GM06990 (cell line): ENCODE results near the gene PAMR1.

Source experiments
- DNase-seq: peaks from one replicate; pipeline ENCODE4 v3.0.0-alpha.2; 2011; ENCODE audit not compliant: insufficient read length; ENCODE audit errors: extremely low read depth
- H3K27me3 ChIP-seq: replicated peaks from 2 replicates; pipeline ENCODE4 v1.6.0; 2011; ENCODE audit warnings: low read length; ENCODE audit not compliant: control insufficient read depth, insufficient read depth
- H3K36me3 ChIP-seq: 2 replicates; pipeline ENCODE4 v1.5.1; 2011; ENCODE audit warnings: low read length; ENCODE audit not compliant: control insufficient read depth, insufficient read depth
- H3K4me3 ChIP-seq: replicated peaks from 2 replicates; pipeline ENCODE4 v1.5.1; 2011; ENCODE audit warnings: low read depth, mild to moderate bottlenecking, control low read depth, low read length
- TF ChIP-seq, protein P1 (sequence below): IDR thresholded peaks from 2 replicates; pipeline ENCODE4 v1.5.1; 2011; ENCODE audit warnings: low read length, control low read depth, mild to moderate bottlenecking, inconsistent platforms; ENCODE audit not compliant: insufficient read depth, poor library complexity, severe bottlenecking

Gene PAMR1

DNA sequence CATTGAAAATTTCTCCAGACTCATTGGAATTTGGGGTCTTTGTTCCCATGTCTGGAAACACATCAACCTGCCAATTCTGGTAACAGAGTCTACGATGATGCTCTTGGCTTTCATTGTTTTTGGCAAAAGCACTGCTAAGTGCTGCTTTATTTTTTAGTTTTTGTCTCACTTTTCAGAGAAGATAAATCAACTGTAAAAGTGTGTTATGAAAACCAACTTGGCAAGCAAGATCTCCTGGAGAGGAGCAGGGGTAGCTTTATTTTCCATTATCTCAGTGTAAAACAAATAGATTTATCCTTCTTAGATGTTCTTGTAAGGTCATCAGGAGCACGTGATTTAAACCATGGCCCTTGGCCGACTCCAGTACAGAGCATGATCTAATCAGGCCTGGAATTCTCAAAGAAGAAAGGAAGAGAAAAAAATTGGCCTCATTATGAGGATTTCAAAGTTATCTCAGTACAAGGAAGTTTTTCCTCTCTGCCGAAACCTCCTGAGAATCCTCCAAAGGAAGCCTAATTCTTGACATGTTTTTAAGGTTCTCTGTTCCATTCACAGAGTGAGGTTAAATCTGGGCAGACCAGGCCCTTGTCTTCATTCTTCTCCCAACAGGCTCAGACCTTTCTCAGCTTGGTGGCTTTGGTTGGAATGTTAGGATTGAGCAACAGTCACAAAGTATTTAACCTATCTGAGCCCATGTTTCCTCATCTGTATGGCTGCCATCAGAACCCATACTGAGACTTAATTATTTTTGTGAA is 16.4 kb upstream of the PAMR1 start:
- Histone ChIP-seq H3K27me3 (peaks cover 1% of the 10 kb centered on the region), H3K36me3 (no peaks in the 10 kb centered on the region), H3K4me3 (no peak overlapping the region)
- TF ChIP-seq, protein P1, sequence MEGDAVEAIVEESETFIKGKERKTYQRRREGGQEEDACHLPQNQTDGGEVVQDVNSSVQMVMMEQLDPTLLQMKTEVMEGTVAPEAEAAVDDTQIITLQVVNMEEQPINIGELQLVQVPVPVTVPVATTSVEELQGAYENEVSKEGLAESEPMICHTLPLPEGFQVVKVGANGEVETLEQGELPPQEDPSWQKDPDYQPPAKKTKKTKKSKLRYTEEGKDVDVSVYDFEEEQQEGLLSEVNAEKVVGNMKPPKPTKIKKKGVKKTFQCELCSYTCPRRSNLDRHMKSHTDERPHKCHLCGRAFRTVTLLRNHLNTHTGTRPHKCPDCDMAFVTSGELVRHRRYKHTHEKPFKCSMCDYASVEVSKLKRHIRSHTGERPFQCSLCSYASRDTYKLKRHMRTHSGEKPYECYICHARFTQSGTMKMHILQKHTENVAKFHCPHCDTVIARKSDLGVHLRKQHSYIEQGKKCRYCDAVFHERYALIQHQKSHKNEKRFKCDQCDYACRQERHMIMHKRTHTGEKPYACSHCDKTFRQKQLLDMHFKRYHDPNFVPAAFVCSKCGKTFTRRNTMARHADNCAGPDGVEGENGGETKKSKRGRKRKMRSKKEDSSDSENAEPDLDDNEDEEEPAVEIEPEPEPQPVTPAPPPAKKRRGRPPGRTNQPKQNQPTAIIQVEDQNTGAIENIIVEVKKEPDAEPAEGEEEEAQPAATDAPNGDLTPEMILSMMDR, result no peak
- no peak for DNase-seq

DNA sequence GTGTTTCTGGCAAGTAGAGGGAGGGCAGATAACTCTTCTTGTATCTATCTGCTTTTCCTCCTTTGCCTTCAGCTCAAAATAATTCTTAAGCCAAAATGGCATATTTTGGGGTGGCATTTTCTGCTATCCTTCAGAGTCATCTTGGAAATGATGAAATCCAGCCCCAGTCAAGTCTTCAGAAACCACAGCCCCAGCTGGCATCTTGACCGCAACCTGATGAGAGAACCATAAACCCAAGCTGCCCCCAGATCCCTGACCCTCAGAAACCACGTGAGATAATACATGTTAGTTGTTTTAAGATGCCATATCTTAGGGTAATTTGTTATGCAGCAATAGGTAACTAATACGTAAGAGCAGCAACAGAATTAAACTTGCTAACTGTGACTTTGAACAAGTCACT is 15.1 kb upstream of the PAMR1 start:
- Histone ChIP-seq H3K4me3 (no peak overlapping the region), H3K36me3 (no peaks in the 10 kb centered on the region), H3K27me3 (peaks cover 1% of the 10 kb centered on the region)
- no peak for DNase-seq
- TF ChIP-seq, protein P1, result no peak

DNA sequence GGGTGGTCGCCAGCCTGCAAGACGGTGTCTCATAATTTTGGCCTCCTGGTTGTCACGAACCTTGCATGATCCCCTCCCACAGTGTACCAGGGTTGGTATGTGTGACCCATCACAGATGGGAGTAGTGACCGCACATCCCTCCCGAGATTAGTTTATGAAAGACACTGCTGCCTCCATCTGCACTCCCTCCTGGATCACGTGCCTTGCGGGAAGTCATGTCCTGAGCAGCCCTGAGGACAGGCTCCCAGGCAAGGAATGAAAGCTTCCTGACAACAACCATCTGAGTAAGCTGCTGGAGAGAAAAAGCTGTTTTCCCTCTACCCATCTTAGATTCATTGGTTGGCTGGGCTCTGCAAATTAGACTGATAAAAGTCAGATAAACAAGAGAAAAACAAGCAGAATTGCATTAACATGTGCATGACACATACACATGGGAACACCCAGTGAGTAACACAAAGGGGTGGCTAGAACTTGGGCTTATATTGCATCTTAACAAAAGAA is 14.4 kb upstream of the PAMR1 start:
- Histone ChIP-seq H3K36me3 (no peaks in the 10 kb centered on the region), H3K27me3 (peaks cover 1% of the 10 kb centered on the region), H3K4me3 (no peak overlapping the region)
- DNase-seq, result no peak
- TF ChIP-seq, protein P1, result no peak

DNA sequence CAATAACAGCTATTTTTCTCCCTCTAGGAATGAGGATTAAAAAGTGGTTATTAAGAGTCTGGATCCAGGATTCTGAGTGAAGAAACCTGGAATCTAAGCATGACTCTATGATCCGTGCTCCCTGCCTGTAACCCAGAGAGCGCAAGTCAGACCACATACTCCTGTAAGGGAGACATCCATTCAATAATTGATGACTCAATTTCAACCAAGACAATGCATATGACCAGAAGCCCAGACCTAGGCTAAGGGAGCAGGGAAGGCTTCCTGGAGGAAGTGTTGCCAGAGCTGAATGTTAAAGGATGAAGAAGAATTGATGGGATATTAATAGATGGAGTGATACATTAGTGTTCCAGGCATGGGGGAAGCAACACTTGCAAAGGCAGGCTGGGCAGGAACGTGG is 13.8 kb upstream of the PAMR1 start:
- peaks cover 1% of the 10 kb centered on the region for H3K27me3 ChIP-seq
- no peak for DNase-seq
- no peak overlapping the region for H3K4me3 ChIP-seq
- H3K36me3 ChIP-seq, result no peaks in the 10 kb centered on the region
- TF ChIP-seq, protein P1, result no peak

DNA sequence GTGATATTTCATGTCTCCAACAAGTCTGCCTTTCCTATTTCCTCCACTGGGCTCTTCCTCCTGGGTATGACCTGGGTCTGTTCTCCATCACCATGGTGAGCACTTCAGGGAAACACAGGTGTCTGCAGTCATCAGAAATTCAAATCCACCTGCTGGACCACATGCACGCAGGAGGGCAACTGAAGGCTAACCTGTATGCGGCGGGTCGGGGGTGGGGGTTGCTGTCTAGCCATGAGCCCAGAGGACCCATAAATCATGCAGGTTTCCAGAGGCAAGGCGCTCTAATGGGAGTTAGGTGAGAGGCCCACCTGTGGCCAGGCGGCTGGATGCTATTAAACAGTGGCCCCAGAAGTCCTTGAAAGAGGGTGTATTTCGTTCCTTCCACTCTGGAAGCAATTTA is 11.1 kb upstream of the PAMR1 start:
- TF ChIP-seq, protein P1, result no peak
- Histone ChIP-seq H3K27me3 (peaks cover 1% of the 10 kb centered on the region), H3K36me3 (no peaks in the 10 kb centered on the region), H3K4me3 (no peak overlapping the region)
- no peak for DNase-seq
